Activated T-cell treated with anti-CD3 and anti-CD28 coated beads, Interleukin-2, amount 50 U/mL, for 1 hour (primary cell): ENCODE results near the gene CBLC.

Experiments
- DNase-seq: peaks from one replicate; pipeline ENCODE4 v3.0.0-alpha.2; 2020

CBLC gene

GRCh38 chr19:44746946-44747738 is 30.5 kb upstream of the CBLC start:
- peak; percentile 96 for DNase-seq

- no peak for DNase-seq
Observed at GRCh38 chr19:44747739-44748425, 29.8 kb upstream of the CBLC start.

- DNase-seq = peak; percentile 81
Observed at GRCh38 chr19:44748426-44749254, 29.1 kb upstream of the CBLC start, which contains the start of gene BCL3. TSS of gene BCL3 (plus strand) at chr19:44748708. CDS start at chr19:44748791, 83 bp downstream.

- DNase-seq = no peak
Observed at GRCh38 chr19:44749292-44749691, 28.4 kb upstream of the CBLC start.

- DNase-seq = no peak
Observed at GRCh38 chr19:44749994-44750393, 27.7 kb upstream of the CBLC start.

- DNase-seq = no peak
Observed at GRCh38 chr19:44752123-44752815, 25.4 kb upstream of the CBLC start.

- DNase-seq = peak; percentile 89
Observed at GRCh38 chr19:44752816-44753625, 24.7 kb upstream of the CBLC start.

GRCh38 chr19:44753626-44753931 is 24.1 kb upstream of the CBLC start:
- DNase-seq = no peak

GRCh38 chr19:44753932-44754749 is 23.5 kb upstream of the CBLC start:
- DNase-seq = peak; percentile 71

- DNase-seq = no peak
Observed at GRCh38 chr19:44754750-44755080, 23.0 kb upstream of the CBLC start.

GRCh38 chr19:44755219-44755618 is 22.5 kb upstream of the CBLC start:
- DNase-seq = no peak

- no peak for DNase-seq
Observed at GRCh38 chr19:44756089-44756562, 21.6 kb upstream of the CBLC start.

GRCh38 chr19:44757057-44757734 is 20.5 kb upstream of the CBLC start:
- DNase-seq = no peak

GRCh38 chr19:44757735-44758505 is 19.8 kb upstream of the CBLC start:
- no peak for DNase-seq

- no peak for DNase-seq
Observed at GRCh38 chr19:44758596-44758995, 19.1 kb upstream of the CBLC start.

GRCh38 chr19:44759083-44759804 is 18.4 kb upstream of the CBLC start:
- no peak for DNase-seq

- no peak for DNase-seq
Observed at GRCh38 chr19:44762038-44762437, 15.7 kb upstream of the CBLC start.

- DNase-seq = no peak
Observed at GRCh38 chr19:44765033-44765948, 12.4 kb upstream of the CBLC start.
